Parathyroid adenoma (tissue), 2 donors: ENCODE measurements around the gene GPC6.

Source experiments
- H2AFZ ChIP-seq: fragments of 300-600 bp; sonication (generic); one replicate; pipeline ENCODE4 v1.7.0; 2017; ENCODE audit warnings: antibody characterized with exemption, mild to moderate bottlenecking
- H3K27ac ChIP-seq: fragments of 300-600 bp; sonication (generic); one replicate; pipeline ENCODE4 v1.7.0; 2017
- H3K27me3 ChIP-seq: fragments of 300-600 bp; sonication (generic); one replicate; pipeline ENCODE4 v1.7.0; 2017; ENCODE audit warnings: low read length; ENCODE audit not compliant: control insufficient read depth, insufficient read depth
- H3K36me3 ChIP-seq: fragments of 300-600 bp; sonication (generic); one replicate; pipeline ENCODE4 v1.7.0; 2017; ENCODE audit warnings: low read length; ENCODE audit not compliant: control insufficient read depth, insufficient read depth
- H3K4me1 ChIP-seq: fragments of 300-600 bp; sonication (generic); one replicate; pipeline ENCODE4 v1.7.0; 2017; ENCODE audit warnings: control low read depth
- H3K4me2 ChIP-seq: fragments of 300-600 bp; sonication (generic); one replicate; pipeline ENCODE4 v1.7.0; 2017; ENCODE audit warnings: low read length
- H3K4me3 ChIP-seq: fragments of 300-600 bp; sonication (generic); one replicate; pipeline ENCODE4 v1.7.0; 2017; ENCODE audit warnings: low read depth, low read length
- H3K79me2 ChIP-seq: fragments of 300-600 bp; sonication (generic); one replicate; pipeline ENCODE4 v1.7.0; 2017; ENCODE audit warnings: control low read depth
- H3K9ac ChIP-seq: fragments of 300-600 bp; sonication (generic); one replicate; pipeline ENCODE4 v1.7.0; 2017; ENCODE audit warnings: mild to moderate bottlenecking
- H3K9me3 ChIP-seq: fragments of 300-600 bp; sonication (generic); one replicate; pipeline ENCODE4 v1.7.0; 2017; ENCODE audit warnings: low read length; ENCODE audit not compliant: control insufficient read depth
- CTCF ChIP-seq: fragments of 300-600 bp; sonication (generic); IDR thresholded peaks from one replicate; pipeline ENCODE4 v1.7.0; 2017; ENCODE audit warnings: antibody characterized with exemption, mild to moderate bottlenecking
- donor health status: primary hyperparathyroidism.

GPC6 gene

GRCh38 chr13:94122300-94122915 lies 895.8 kb downstream of the GPC6 start:
- H3K4me2 ChIP-seq = no peak overlapping the region
- peak overlapping the region; percentile 49 for H3K27ac ChIP-seq
- H3K9me3 ChIP-seq = no peaks in the 10 kb centered on the region
- H3K36me3 ChIP-seq = no peaks in the 10 kb centered on the region
- peaks cover 10% of the 10 kb centered on the region for H3K4me1 ChIP-seq
- no peaks in the 10 kb centered on the region for H3K27me3 ChIP-seq
- no peak for TF ChIP-seq CTCF
- no peak overlapping the region for H3K9ac ChIP-seq
- H3K4me3 ChIP-seq = no peak overlapping the region
- H2AFZ ChIP-seq = no peak overlapping the region
- no peaks in the 10 kb centered on the region for H3K79me2 ChIP-seq

DNA sequence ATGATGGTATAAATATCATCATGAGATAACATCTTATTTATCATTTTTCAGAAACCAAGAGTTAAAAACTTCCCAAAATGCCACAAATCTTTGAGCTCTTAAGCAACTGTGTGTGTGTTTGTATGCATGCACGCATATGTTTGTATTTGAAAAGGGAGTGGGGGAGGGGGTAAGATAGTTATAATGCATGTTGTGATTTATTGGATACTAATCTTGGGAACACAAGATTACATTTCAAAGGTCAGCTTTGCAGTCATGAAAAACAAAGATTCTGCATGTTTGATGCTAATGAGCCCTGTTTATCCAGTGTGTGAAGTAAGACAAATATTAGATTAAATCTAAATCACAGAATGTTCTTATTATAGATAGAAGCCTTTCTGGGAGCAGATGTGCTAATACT lies 897.0 kb downstream of the GPC6 start:
- no peak overlapping the region for H3K4me3 ChIP-seq
- no peak overlapping the region for H3K4me2 ChIP-seq
- no peaks in the 10 kb centered on the region for H3K36me3 ChIP-seq
- H3K27ac ChIP-seq = peak overlapping the region; percentile 19
- no peak for TF ChIP-seq CTCF
- H3K9me3 ChIP-seq = no peaks in the 10 kb centered on the region
- H3K27me3 ChIP-seq = no peaks in the 10 kb centered on the region
- peaks cover 14% of the 10 kb centered on the region for H3K4me1 ChIP-seq
- H3K9ac ChIP-seq = no peak overlapping the region
- H2AFZ ChIP-seq = no peak overlapping the region
- no peaks in the 10 kb centered on the region for H3K79me2 ChIP-seq

GRCh38 chr13:94128430-94128829 lies 901.8 kb downstream of the GPC6 start:
- H3K79me2 ChIP-seq = no peaks in the 10 kb centered on the region
- H3K4me3 ChIP-seq = no peak overlapping the region
- H3K4me2 ChIP-seq = peak overlapping the region; percentile 5
- peaks cover 22% of the 10 kb centered on the region for H3K4me1 ChIP-seq
- TF ChIP-seq CTCF = no peak
- H3K27me3 ChIP-seq = no peaks in the 10 kb centered on the region
- H2AFZ ChIP-seq = no peak overlapping the region
- H3K27ac ChIP-seq = peak overlapping the region; percentile 26
- no peaks in the 10 kb centered on the region for H3K36me3 ChIP-seq
- no peaks in the 10 kb centered on the region for H3K9me3 ChIP-seq
- H3K9ac ChIP-seq = no peak overlapping the region

DNA sequence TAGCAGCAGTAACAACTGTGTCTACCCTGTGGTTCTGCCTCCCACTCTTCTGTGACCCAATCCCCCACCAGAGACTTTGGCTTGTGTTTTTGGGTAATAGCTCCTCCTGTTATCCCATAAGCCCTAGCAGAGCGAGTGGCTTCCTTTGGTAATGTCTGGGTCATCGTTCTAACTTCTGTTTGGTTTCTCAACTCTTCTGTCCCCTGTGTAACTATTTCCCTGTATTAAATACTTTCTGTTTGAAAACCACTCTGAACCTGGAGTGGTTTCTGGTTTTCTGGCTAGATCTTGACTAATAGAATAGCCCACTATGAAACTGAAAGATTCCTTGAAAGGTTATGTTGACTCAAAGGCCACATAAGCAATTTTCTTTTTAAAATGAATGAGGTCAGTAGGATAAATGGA lies 902.9 kb downstream of the GPC6 start:
- Histone ChIP-seq H3K4me3 (no peak overlapping the region), H3K4me2 (no peak overlapping the region), H3K27me3 (no peaks in the 10 kb centered on the region), H3K9ac (no peak overlapping the region), H3K4me1 (peaks cover 16% of the 10 kb centered on the region), H3K36me3 (no peaks in the 10 kb centered on the region), H3K9me3 (no peaks in the 10 kb centered on the region), H2AFZ (no peak overlapping the region), H3K79me2 (no peaks in the 10 kb centered on the region), H3K27ac (peak overlapping the region; percentile 15)
- no peak for TF ChIP-seq CTCF

GRCh38 chr13:94138831-94139230 lies 912.2 kb downstream of the GPC6 start:
- H3K9me3 ChIP-seq = no peaks in the 10 kb centered on the region
- H2AFZ ChIP-seq = no peak overlapping the region
- H3K4me2 ChIP-seq = no peak overlapping the region
- H3K36me3 ChIP-seq = no peaks in the 10 kb centered on the region
- H3K4me1 ChIP-seq = no peaks in the 10 kb centered on the region
- H3K4me3 ChIP-seq = no peak overlapping the region
- no peaks in the 10 kb centered on the region for H3K27me3 ChIP-seq
- no peak for TF ChIP-seq CTCF
- no peak overlapping the region for H3K27ac ChIP-seq
- H3K9ac ChIP-seq = no peak overlapping the region
- H3K79me2 ChIP-seq = no peaks in the 10 kb centered on the region
